Esophagus muscularis mucosa (tissue), 4 donors: ENCODE data around the gene ZNF783. TPM values are rescaled to one million over a fixed set of nuclear protein-coding genes. Genes with fewer than 3 reads are reported as not detected.

Source experiments
- DNase-seq: peaks from one replicate; pipeline ENCODE4 v3.0.0-alpha.2; 2017; ENCODE audit errors: extremely low spot score
- H3K27ac ChIP-seq, 4 donors: fragments of 200-600 bp; sonication (generic); replicated peaks in 1 of 4; 1 replicate in 3 of 4; 2 replicates in 1 of 4; pipeline ENCODE4 v1.5.1; 2016 to 2019; ENCODE audit warnings: mild to moderate bottlenecking in 1 of 4
- H3K27me3 ChIP-seq, 4 donors: fragments of 200-600 bp; sonication (generic); one replicate each; pipeline versions ENCODE4 v1.5.1 to v1.6.0; 2016 to 2019
- H3K36me3 ChIP-seq, 4 donors: fragments of 200-600 bp; sonication (generic); one replicate each; pipeline ENCODE4 v1.5.1; 2016 to 2019
- H3K4me1 ChIP-seq, 4 donors: fragments of 200-600 bp; sonication (generic); one replicate each; pipeline ENCODE4 v1.5.1; 2016 to 2019
- H3K4me3 ChIP-seq, 4 donors: fragments of 200-600 bp; sonication (generic); 1 replicate in 2 of 4; 2 replicates in 2 of 4; pipeline ENCODE4 v1.5.1; 2016 to 2019; ENCODE audit warnings: mild to moderate bottlenecking in 4 of 4, moderate library complexity in 1 of 4
- H3K9me3 ChIP-seq, 4 donors: fragments of 200-600 bp; sonication (generic); 1 replicate in 3 of 4; 2 replicates in 1 of 4; pipeline ENCODE4 v1.5.1; 2016 to 2019
- EP300 ChIP-seq: sonication (generic); formaldehyde crosslinking; IDR thresholded peaks from one replicate; pipeline ENCODE4 v1.6.1; 2017; ENCODE audit warnings: antibody characterized with exemption
- POLR2A ChIP-seq: fragments of 450-650 bp; IDR thresholded peaks from one replicate; pipeline ENCODE4 v1.6.1; 2017; ENCODE audit warnings: antibody characterized with exemption, moderate library complexity, mild to moderate bottlenecking, low read depth
- POLR2AphosphoS5 ChIP-seq, 2 donors: sonication (generic); formaldehyde crosslinking; IDR thresholded peaks; one replicate each; pipeline ENCODE4 v1.6.1; 2017; ENCODE audit warnings: antibody characterized with exemption in 2 of 2
- WGBS: methylation state at CpG from one replicate; pipeline ENCODE4 v1.1.5; 2018; 5-methylcytosine and 5-hydroxymethylcytosine counted together
- intact Hi-C: fragments of 100-400 bp; cut with DNase I; formaldehyde crosslinking; loops from one replicate; pipeline ENCODE4 v1.15.1; 2023
- total RNA-seq, 4 donors: library from RNA; depleted of rRNA; stranded (reverse); fragments of >200 nt; gene quantifications; one replicate each; pipeline versions ENCODE4 v1.1.0 to v1.2.1, GENCODE V29; 2016
- TF ChIP-seq, protein P1 (sequence below), 3 experiments: fragments of 200-600 bp in 2 of 3; fragments of 450-650 bp in 1 of 3; sonication (generic) in 2 of 3; IDR thresholded peaks; one replicate each; pipeline ENCODE4 v1.5.1; 2017 to 2019; ENCODE audit warnings: antibody characterized with exemption in 3 of 3, mild to moderate bottlenecking in 2 of 3, moderate library complexity in 1 of 3

The ZNF783 gene
- total RNA-seq, 4 donors from 2014 or later, result 8.4 to 12.2 (median 11.9) TPM

DNA sequence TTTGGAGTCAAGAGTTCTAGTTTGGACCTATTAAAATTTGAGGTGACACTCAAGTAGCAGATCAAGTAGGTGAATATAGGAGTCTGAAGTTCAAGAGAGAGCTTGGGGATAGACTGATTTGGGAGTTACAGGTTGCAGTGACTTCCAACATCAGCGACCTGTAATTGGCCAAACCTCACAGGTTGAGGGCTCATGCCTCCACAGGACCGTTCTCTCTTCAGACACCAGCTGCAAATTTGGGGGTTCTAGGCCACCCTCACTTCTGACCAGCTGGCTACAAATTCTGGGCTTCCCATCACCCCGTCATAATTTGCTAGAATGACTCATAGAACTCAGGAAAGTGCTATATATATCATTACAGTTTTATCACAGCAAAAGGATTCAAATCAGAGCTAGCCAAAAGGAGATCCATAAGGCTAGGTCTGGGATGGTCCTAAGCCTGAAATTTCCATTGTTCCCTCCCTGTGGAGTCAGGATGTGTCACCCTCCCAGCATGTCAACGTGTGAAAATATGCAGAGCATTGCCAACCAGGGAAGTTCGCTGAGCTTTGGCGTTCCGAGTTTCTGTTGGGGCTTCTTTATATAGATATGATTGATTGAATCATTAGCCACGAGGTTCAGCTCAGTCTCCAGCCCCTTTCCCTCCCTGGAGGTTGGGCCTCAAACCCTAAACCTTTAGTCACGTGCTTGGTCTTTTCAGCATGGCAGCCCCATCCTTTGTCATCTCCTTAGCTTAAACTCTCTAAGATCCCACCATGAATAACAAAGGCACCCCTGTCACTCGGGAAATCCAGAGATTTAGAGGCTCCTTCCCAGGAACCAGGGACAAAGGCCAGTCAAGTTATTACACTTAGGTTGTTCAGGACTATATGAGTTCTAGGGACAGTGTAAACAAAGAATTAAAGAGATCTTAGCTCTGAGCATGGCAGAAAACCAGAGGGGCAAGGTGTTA lies 43.3 kb upstream of the ZNF783 start:
- TF ChIP-seq, protein P1, sequence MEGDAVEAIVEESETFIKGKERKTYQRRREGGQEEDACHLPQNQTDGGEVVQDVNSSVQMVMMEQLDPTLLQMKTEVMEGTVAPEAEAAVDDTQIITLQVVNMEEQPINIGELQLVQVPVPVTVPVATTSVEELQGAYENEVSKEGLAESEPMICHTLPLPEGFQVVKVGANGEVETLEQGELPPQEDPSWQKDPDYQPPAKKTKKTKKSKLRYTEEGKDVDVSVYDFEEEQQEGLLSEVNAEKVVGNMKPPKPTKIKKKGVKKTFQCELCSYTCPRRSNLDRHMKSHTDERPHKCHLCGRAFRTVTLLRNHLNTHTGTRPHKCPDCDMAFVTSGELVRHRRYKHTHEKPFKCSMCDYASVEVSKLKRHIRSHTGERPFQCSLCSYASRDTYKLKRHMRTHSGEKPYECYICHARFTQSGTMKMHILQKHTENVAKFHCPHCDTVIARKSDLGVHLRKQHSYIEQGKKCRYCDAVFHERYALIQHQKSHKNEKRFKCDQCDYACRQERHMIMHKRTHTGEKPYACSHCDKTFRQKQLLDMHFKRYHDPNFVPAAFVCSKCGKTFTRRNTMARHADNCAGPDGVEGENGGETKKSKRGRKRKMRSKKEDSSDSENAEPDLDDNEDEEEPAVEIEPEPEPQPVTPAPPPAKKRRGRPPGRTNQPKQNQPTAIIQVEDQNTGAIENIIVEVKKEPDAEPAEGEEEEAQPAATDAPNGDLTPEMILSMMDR (IDR thresholded peaks at IDR 0.05), result no peak
- TF ChIP-seq POLR2AphosphoS5 (IDR thresholded peaks at IDR 0.05) (no peak), POLR2A (no peak), EP300 (no peak)
- intact Hi-C loops, result no loop called here
- DNase-seq, result no peak
- Histone ChIP-seq H3K4me3 (no peak overlapping the region), H3K9me3 (no peaks in the 10 kb centered on the region), H3K27me3 (no peaks in the 10 kb centered on the region), H3K4me1 (no peaks in the 10 kb centered on the region), H3K27ac (no peak overlapping the region), H3K36me3 (peaks cover 63 to 100% (median 97%) of the 10 kb centered on the region in 4 donors)
- WGBS, result 85% methylated on average over 10 of the region's 10 CpGs

DNA sequence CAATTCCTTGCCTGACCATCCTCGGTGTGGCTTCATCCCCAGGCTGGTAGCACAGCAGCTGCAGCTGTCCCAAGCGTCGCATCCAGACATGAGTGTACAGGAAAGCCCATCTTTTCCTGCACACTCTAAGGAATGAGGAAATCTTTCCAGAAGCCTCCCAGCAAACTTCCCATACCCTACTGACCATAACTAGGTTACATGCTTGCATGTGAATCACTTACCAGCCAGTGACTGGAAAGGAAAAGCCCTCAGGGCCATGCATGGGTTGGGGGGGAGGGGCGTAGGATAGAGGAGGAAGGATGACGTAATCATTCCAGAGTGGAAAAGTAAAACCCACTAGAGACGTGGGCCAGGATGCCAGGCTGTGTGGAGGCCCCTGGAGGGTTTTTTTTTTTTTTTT lies 41.5 kb upstream of the ZNF783 start:
- H3K9me3 ChIP-seq, result no peaks in the 10 kb centered on the region
- H3K4me3 ChIP-seq, result no peak overlapping the region
- no peaks in the 10 kb centered on the region for H3K27me3 ChIP-seq
- no peak for DNase-seq
- H3K4me1 ChIP-seq, result no peaks in the 10 kb centered on the region
- peaks cover 60 to 100% (median 95%) of the 10 kb centered on the region in 4 donors for H3K36me3 ChIP-seq
- no peak overlapping the region for H3K27ac ChIP-seq
- TF ChIP-seq POLR2AphosphoS5 (IDR thresholded peaks at IDR 0.05) (no peak), EP300 (no peak), POLR2A (no peak)
- TF ChIP-seq, protein P1 (IDR thresholded peaks at IDR 0.05), result no peak
- WGBS, result 74% methylated on average over 6 of the region's 6 CpGs
- intact Hi-C loops, result no loop called here

DNA sequence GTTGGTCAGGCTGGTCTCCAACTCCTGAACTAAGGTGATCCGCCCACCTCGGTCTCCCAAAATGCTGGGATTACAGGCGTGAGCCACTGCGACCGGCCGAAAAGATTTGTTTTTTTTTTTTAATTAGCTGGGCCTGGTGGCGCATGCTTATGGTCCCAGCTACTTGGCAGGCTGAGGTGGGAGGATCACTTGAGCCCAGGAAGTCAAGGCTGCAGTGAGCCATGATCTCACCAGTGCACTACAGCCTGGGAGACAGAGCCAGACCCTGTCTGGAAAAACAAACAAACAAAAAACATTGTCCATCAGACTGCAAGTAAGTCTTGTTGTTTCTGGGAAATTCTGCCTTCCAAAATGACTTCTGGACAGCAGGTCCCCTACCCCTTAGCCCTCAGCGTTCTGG lies 38.8 kb upstream of the ZNF783 start:
- WGBS, result 94% methylated on average over 8 of the region's 8 CpGs
- Histone ChIP-seq H3K4me1 (no peaks in the 10 kb centered on the region), H3K27ac (no peak overlapping the region), H3K27me3 (no peaks in the 10 kb centered on the region), H3K36me3 (peaks cover 47 to 80% (median 76%) of the 10 kb centered on the region in 4 donors), H3K4me3 (no peak overlapping the region), H3K9me3 (no peaks in the 10 kb centered on the region)
- no peak for TF ChIP-seq EP300
- TF ChIP-seq, protein P1 (IDR thresholded peaks at IDR 0.05), result no peak
- TF ChIP-seq POLR2A, result no peak
- TF ChIP-seq POLR2AphosphoS5 (IDR thresholded peaks at IDR 0.05), result no peak
- intact Hi-C loops, result no loop called here
- DNase-seq, result no peak

DNA sequence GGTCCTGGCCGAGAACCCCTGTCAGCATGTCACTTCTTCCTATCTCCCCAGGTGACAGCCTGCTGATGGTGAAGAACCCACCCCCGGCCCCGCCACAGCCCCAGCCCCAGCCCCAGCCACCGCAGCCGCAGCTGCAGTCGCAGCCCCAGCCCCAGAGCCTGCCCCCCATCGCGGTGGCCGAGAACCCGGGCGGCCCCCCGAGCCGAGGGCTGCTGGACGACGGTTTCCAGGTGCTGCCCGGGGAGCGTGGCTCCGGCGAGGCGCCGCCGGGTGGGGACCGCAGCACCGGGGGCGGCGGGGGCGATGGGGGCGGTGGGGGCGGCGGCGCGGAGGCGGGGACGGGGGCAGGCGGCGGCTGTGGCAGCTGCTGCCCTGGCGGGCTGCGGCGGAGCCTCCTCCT lies 38.2 kb upstream of the ZNF783 start:
- Histone ChIP-seq H3K4me1 (no peaks in the 10 kb centered on the region), H3K27ac (no peak overlapping the region), H3K36me3 (peaks cover 47 to 74% (median 70%) of the 10 kb centered on the region in 4 donors), H3K4me3 (no peak overlapping the region), H3K27me3 (no peaks in the 10 kb centered on the region), H3K9me3 (no peaks in the 10 kb centered on the region)
- 100% methylated on average over 5 of the region's 39 CpGs for WGBS
- no peak for DNase-seq
- TF ChIP-seq, protein P1 (IDR thresholded peaks at IDR 0.05), result no peak
- no peak for TF ChIP-seq POLR2AphosphoS5 (IDR thresholded peaks at IDR 0.05)
- no peak for TF ChIP-seq EP300
- TF ChIP-seq POLR2A, result no peak
- intact Hi-C loops, result no loop called here
